ENCODE measurements around the gene YTHDF1.

YTHDF1 gene

DNA sequence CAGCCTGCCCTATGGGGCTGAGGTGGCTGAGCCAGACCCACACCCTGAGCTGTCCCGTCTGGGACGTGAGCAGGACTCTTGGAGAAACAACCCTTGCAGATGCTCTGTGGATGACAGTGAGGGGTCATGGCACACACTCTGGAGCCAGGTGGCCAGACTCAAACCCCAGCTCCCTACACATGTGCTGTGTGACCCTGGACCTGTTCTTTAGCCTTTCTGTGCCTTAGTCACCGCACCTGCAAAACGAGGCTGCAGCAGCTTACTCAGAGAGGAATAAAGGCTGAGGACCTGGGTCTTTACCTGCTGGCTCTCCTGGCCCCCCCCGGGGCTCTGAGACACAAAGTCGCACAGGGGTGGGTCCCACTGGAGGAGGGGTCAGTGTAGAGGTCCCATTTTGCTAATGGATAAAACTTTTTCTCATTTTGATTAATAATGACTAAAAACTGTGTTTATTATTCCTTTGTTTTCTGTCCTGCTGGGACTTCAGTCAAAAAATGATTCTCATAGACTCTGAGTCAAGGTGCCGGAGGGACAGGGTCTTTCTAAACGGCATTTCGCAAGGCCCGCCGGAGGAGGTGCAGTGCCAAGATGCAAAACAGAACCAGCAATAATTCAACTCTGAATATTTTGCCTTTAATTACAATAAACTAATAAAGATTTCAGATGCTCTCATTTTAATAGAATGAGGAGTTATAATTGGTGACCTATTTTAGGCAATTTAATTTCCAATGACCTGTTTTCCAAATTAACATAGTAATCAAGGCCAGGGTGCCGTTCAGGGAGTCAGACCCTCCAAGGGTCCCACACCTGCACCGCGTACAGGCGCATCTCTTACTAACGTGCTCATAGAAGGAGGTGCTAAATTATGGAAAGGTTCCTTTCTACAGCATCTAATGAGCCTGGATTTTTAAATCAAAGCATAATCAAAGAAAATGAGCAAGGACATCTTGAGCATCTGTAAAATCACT, 62.4 kb downstream of the YTHDF1 start:
- no peak for DNase-seq

DNA sequence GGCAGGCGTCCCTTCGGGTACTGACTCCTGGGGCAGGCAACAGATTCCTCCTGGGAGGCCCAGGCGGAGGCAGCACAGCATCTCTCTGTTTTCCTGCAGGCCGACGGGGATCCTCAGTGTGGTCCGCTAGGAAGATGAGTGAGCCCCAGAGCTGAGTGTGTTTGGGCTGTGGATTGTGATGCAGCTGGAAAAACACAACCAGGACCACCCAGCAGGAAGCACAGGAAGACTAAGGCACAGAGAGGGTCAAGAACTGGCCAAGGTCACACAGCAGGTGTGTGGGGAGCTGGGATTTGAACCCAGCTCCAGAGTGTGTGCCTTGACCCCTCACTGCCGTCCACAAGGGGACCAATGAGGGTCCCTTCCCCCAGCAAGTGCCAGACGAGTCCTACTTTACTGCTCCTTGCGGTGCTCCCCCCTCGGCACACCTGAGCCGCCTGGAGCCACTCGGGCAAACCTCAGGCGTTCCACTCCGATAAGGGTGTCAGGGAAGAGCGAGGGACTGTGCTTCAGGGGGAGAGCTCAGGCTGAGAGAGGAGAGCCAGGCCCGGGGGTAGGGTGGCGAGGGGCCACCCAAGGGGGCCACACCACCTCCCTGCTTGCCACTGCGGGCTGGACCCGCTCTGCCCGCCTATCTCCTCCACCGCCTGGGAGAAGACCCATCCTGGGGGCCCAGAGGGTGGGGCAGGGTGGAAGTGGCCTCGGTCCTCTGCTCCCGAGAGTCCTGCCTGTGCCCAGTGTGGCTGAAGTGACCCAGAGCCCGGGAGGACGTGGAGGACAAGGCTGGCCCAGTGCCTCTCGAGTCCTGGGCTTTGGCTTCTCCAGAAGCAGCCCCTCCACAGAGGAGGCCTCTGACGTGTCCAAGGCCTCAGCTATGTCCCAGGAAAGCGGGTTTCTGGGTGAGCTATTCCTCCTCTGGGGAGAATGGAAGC, 63.3 kb downstream of the YTHDF1 start:
- DNase-seq, result no peak

DNA sequence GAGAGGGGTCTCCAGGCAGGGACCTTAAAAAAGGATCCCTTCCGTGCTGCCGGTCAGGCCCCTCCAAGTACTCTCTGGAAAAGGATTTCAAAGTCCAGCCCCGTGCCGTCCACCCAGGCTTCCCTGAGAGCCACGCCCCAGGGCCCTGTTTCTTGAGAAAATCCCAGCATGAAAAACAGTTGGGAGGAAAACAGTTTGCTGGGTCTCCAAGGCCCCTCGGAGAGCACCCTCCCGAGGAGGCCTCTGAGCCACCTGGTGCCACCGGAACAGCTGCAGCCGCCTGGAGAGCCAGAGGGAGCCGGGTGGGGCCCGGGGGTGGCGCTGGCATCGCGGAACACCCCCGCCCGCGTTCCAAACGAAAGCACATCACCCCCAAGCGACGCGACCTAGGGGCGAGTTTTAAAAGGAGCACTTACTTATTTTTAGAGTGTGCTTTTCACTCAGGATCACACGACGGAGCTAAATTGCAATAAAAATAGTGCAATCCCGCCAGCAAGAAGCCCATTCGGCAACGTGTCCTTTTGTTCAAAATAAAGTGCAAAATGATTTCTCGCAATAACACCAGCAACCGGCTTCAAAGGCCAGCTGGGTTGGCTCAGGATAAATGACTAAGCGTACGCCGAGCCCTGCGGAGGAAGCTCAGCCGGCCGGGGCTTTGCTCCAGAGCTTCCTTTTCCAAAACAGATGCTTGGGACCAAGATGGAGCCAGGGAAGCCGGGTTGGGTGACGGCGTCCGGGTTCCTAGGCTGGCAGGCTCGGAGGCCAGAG, 64.2 kb downstream of the YTHDF1 start:
- no peak for DNase-seq

DNA sequence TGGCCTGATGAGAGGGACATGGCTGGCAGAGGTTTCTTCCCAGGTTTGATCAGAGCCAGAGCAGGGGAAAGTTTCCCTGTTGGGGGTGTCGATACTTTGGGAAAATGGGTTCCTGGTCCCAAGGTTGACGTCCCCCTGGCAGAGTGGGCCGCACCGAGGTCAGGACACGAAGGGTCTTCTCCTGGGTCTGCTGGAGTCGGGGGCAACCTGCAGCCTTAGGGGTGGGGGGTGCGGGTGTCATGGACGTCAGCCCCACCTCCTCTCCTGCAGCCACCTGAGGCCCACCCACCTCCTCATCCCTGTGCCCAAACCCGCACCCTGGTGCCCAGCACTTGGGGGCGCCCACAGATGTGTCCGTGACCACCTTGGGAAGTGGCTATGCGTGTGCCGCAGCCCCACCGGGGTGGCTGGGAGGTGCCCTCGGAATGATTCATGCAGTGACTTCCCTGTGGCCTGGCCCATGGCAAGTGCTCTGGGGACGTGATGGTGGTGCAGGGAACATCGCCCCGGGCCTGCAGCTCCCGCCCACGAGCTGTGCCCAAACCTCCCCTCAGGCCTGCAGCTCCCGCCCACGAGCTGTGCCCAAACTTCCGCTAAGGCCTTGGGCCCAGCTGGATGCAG, 64.9 kb downstream of the YTHDF1 start:
- no peak for DNase-seq

DNA sequence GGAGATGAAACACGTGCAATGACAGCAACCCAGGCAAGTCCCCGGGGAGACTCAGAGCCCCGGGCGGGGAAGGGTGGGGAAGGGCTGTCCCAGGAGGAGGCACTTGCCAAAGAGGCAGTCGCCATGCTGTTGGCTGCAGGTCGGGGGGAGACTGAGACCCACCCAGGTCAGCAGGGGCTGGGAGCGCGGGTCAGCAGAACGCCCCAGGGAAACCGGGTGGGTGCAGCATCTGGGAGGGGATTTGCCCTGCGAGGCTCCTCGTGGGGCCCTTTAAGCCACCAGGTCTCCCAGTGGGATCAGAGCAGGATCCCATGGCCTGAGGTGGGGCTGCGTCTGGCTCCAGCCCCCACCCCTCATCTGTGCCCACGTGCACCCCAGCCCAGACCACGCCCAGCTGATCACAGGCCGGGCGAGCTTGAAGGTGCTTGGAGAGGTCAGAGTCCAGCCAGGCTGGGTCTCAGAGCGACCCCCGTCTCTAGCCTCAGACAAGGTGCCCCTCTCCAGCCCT, 65.5 kb downstream of the YTHDF1 start:
- DNase-seq, result no peak

DNA sequence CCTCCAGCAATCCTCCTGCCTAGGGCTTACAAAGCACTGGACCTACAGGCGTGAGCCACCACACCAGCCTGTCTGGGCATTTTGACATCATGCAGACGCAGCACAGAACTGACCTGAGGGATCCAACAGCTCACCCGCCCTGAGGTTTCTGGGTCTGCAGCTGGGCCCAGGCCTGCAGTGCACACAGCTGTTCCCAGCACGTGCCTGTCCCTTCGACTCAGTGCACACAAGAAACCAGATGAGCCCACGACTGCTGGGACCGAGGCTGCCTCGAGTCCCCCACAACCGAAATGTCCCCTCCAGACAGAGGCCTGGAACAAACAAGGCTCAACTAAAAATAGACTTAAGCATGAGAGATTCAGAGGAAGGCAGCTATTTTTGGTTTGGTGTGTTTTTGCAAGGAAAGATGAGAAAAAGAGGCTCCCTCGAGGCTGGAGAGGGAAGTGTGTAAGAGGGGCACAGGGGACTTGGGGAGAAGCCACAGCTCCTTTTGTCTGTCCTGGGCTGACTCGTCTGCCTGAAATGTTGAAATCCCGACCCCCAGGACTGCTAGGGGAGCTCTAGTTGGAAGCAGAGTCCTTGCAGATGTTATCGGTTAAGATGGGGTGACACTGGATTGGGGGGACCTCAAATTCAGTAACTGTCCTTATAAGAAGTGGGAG, 66.3 kb downstream of the YTHDF1 start:
- DNase-seq, result no peak

DNA sequence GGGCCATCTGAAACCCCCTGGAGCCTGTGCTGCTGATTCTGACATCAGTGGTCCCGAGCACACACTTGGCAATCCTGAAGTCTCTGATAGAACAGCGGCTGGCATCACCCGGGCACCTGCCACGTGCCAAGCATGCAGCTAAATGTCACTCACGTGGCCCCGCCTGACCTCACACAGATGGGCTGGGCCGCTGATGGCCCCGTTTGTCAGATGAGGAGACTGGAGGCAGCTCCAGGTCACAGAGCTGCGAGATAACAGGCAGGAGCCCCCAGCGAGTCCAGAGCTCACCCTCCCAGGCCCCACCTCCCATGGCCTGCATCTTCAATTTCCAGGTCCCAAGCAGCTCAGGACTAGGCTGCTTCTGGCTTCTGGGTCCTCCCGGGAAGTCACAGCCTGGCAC, 67.2 kb downstream of the YTHDF1 start:
- DNase-seq, result no peak

DNA sequence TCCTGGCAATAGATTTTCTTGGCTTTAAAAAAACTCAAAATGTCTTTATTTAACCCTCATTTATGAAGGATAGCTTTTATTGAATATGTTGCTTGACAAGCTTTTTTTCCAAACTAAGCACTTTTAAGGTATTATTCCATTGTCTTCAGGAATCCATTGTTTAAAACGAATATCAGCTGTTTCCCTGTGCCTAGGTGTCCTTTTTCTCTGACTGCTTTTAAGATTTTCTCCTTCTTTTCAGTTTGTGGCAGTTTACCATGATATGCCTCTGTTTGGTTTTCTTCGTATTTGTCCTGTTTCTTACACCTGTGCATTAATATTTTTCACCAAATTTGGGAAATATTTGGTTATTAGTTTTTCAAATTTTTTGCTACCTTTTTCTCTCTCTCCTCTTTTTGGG, 68.4 kb downstream of the YTHDF1 start:
- no peak for DNase-seq

All from NCI-H1930 (cell line).